Body of pancreas (tissue), 4 donors: ENCODE results near the gene HERPUD2. TPM values are rescaled to one million over a fixed set of nuclear protein-coding genes. Genes with fewer than 3 reads are reported as not detected.

ENCODE experiments used
- ATAC-seq: fragments of 150-250 bp; one replicate; pipeline ENCODE4 v1.9.1; 2016
- DNase-seq, 4 donors: peaks; one replicate each; pipeline ENCODE4 v3.0.0-alpha.2; 2019
- H3K27ac ChIP-seq, 4 donors: fragments of 200-600 bp; sonication (generic); 1 replicate in 3 of 4; 2 replicates in 1 of 4; pipeline versions ENCODE4 v1.5.1 to v1.6.1; 2016 to 2019; ENCODE audit warnings: mild to moderate bottlenecking in 1 of 4, mixed read lengths in 1 of 4, moderate library complexity in 1 of 4
- H3K27me3 ChIP-seq, 2 donors: fragments of 200-600 bp; sonication (generic); one replicate each; pipeline ENCODE4 v1.6.0; 2016; ENCODE audit warnings: mild to moderate bottlenecking in 1 of 2
- H3K36me3 ChIP-seq, 2 donors: fragments of 200-600 bp; sonication (generic); replicated peaks in 1 of 2; 2 replicates each; pipeline ENCODE4 v1.5.1; 2016; ENCODE audit warnings: low read depth in 2 of 2; ENCODE audit not compliant: insufficient read depth in 1 of 2
- H3K4me1 ChIP-seq: fragments of 200-600 bp; sonication (generic); one replicate; pipeline ENCODE4 v1.6.0; 2016
- H3K4me3 ChIP-seq, 2 donors: fragments of 200-600 bp; sonication (generic); 1 replicate in 1 of 2; 2 replicates in 1 of 2; pipeline ENCODE4 v1.5.1; 2016 to 2019
- H3K9me3 ChIP-seq, 3 donors: fragments of 200-600 bp; sonication (generic); 1 replicate in 2 of 3; 2 replicates in 1 of 3; pipeline ENCODE4 v1.5.1; 2016
- CTCF ChIP-seq, 7 experiments: fragments of 450-650 bp in 4 of 7; fragments of 200-600 bp in 3 of 7; sonication (generic) in 3 of 7; IDR thresholded peaks; one replicate each; pipeline ENCODE4 v1.5.1; 2016 to 2019; ENCODE audit warnings: antibody characterized with exemption in 7 of 7
- POLR2A ChIP-seq, 3 donors: fragments of 450-650 bp; IDR thresholded peaks; one replicate each; pipeline ENCODE4 v1.6.1; 2016; ENCODE audit warnings: antibody characterized with exemption in 3 of 3, mild to moderate bottlenecking in 2 of 3
- WGBS, 2 donors: methylation state at CpG; one replicate each; pipeline ENCODE4 v1.1.5; 2017; 5-methylcytosine and 5-hydroxymethylcytosine counted together
- intact Hi-C: fragments of 100-400 bp; cut with DNase I; formaldehyde crosslinking; loops from one replicate; pipeline ENCODE4 v1.15.1; 2023
- total RNA-seq, 2 donors: library from RNA; depleted of rRNA; stranded (reverse); fragments of >200 nt; gene quantifications; one replicate each; pipeline ENCODE4 v1.1.0, GENCODE V29; 2016

The HERPUD2 gene
- total RNA-seq, 2 donors from 2014 or later = 19.4 to 21.5 TPM

GRCh38 chr7:35605760-35606159, 89.2 kb downstream of the HERPUD2 start:
- no peak overlapping the region for H3K27ac ChIP-seq
- DNase-seq (peak in 1 of 4 donors; percentile 7), ATAC-seq (no peak)
- no peaks in the 10 kb centered on the region for H3K4me1 ChIP-seq
- intact Hi-C loops = no loop called here
- H3K36me3 ChIP-seq = no peaks in the 10 kb centered on the region
- TF ChIP-seq CTCF (IDR thresholded peaks at IDR 0.05) (no peak), POLR2A (IDR thresholded peaks at IDR 0.05) (no peak)
- no peaks in the 10 kb centered on the region for H3K9me3 ChIP-seq
- no peak overlapping the region for H3K4me3 ChIP-seq
- no peaks in the 10 kb centered on the region for H3K27me3 ChIP-seq
- WGBS, 2 donors = 77 to 86% methylated on average over 1 of the region's 1 CpG

GRCh38 chr7:35604595-35604994, 90.3 kb downstream of the HERPUD2 start:
- DNase-seq (no peak), ATAC-seq (no peak)
- Histone ChIP-seq H3K9me3 (no peaks in the 10 kb centered on the region), H3K4me3 (no peak overlapping the region), H3K27ac (no peak overlapping the region), H3K4me1 (no peaks in the 10 kb centered on the region), H3K27me3 (no peaks in the 10 kb centered on the region), H3K36me3 (no peaks in the 10 kb centered on the region)
- TF ChIP-seq POLR2A (IDR thresholded peaks at IDR 0.05) = no peak
- no peak for TF ChIP-seq CTCF (IDR thresholded peaks at IDR 0.05)
- intact Hi-C loops = no loop called here

DNA sequence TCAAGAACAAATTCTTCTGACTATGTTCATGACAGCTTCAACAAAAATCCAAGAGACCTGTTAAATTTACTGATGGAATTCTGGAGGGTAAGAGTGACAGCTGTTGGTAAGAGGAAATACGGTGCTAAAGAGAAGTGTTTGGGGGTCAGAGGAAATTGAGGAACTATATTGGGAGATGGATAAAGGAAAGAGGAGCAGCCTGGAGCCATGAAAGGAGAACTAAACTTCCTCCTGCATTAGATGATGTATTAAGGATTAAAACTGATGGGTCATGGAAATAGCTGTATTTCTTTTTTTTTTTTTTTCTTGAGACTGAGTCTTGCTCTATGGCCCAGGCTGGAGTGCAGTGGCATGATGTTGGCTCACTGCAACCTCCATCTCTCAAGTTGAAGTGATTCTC, 95.3 kb downstream of the HERPUD2 start:
- H3K4me3 ChIP-seq = no peak overlapping the region
- TF ChIP-seq POLR2A (IDR thresholded peaks at IDR 0.05) (no peak), CTCF (IDR thresholded peaks at IDR 0.05) (no peak)
- H3K36me3 ChIP-seq = no peaks in the 10 kb centered on the region
- no peaks in the 10 kb centered on the region for H3K27me3 ChIP-seq
- H3K4me1 ChIP-seq = no peaks in the 10 kb centered on the region
- ATAC-seq = no peak
- intact Hi-C loops = no loop called here
- no peak for DNase-seq
- H3K9me3 ChIP-seq = no peaks in the 10 kb centered on the region
- H3K27ac ChIP-seq = no peak overlapping the region
- 61 to 81% methylated on average over 1 of the region's 1 CpG for WGBS, 2 donors

DNA sequence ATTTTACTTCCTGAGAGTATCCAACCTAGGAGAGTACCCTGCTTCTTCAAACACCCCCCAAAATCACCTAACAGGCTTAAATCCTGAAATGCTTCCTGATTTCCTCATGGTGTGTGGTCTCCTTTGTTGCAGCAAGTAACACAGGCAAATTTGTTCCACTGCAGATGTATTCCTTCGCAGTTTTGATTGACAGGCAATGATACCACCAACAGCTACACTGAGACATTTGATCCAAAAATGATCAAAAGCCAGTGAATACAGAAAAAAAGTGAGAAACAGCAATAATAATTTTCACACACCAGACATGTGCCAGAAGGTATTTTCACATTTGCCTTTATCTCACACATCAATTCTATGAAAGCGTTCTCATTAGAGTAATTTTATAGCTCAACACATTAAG, 95.9 kb downstream of the HERPUD2 start:
- Histone ChIP-seq H3K9me3 (no peaks in the 10 kb centered on the region), H3K4me3 (no peak overlapping the region), H3K4me1 (no peaks in the 10 kb centered on the region), H3K27ac (no peak overlapping the region), H3K36me3 (no peaks in the 10 kb centered on the region), H3K27me3 (no peaks in the 10 kb centered on the region)
- 47 to 50% methylated on average over 2 of the region's 2 CpGs for WGBS, 2 donors
- TF ChIP-seq POLR2A (IDR thresholded peaks at IDR 0.05) = no peak
- no peak for TF ChIP-seq CTCF (IDR thresholded peaks at IDR 0.05)
- intact Hi-C loops = no loop called here
- no peak for DNase-seq
- ATAC-seq = no peak

DNA sequence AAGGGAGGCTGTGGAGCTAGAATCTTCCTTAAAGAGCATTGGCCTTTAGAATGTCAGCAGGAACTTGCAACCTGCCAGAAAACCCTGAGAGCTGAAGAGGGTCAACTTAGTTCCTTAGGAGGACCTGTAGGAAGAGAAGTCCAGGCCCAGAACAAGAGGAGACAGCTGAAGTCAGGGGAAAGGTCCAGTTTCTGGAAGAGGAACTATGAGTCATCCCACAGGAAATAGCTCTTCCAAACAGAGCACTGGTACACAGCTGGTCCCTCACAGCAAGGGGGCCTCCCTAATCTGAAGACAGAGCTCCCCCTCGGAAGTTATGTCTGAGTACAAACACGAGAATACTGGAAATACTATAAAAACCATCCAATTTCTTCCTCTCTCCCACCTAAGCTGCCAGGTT, 98.9 kb downstream of the HERPUD2 start:
- Histone ChIP-seq H3K9me3 (no peaks in the 10 kb centered on the region), H3K27me3 (no peaks in the 10 kb centered on the region), H3K4me3 (no peak overlapping the region), H3K27ac (no peak overlapping the region), H3K4me1 (no peaks in the 10 kb centered on the region), H3K36me3 (no peaks in the 10 kb centered on the region)
- TF ChIP-seq CTCF (IDR thresholded peaks at IDR 0.05) = no peak
- no peak for TF ChIP-seq POLR2A (IDR thresholded peaks at IDR 0.05)
- 55 to 74% methylated on average over 2 of the region's 2 CpGs for WGBS, 2 donors
- no peak for ATAC-seq
- intact Hi-C loops = no loop called here
- DNase-seq = no peak
